Measurements from ENCODE around the gene NHEJ1. TPM values are rescaled to one million over a fixed set of nuclear protein-coding genes. Genes with fewer than 3 reads are reported as not detected.

Gene NHEJ1
- total and polyA plus RNA-seq, 2 of the 13 experiments (the other 11 are each of a cell fraction or from before 2014, with no cell fraction given) = 30.0 to 30.7 TPM

DNA sequence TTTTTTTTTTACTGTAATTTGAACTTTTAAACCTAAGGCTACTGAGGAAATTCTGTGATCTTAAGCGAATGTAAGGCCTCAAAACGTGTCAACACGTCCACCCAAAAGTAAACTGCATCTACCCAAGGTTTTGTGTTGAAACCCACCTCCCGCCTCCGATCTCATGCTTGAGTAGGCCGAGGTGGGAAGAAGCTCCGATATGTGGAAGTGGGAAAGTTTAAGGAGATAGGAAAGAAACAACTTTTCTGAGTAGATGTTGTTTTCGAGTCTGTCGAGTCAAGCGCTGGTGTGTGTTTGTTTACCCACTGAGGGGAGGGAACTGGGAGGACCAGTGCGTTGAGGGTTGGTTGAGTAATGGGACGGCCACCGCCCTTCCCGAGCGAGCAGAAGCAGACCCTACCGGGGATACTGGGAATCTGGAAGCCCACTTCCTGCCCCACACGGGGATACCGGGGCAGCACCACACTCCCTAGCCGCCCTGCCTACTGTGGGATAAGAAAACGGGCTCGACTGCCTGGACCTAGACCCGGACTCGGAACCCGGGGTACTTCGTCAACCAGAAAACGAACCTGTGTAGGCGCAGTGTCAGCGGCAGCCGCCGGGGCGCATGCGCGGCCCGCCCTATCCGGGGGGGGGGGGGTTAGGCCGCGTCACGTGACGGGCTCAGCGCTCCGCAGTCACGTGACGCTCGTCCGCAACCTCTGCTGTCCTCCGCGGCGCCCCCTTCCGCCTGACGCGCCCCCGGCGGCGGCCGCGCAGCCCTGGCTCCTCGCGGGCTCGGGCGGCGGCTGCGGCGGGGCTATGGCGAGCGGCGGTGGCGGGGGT is 17.1 kb upstream of the NHEJ1 start, which contains the start of gene RETREG2 (continued):
- TF ChIP-seq SIN3B (IDR thresholded peaks at IDR 0.05; ENCODE audit: low read length) = peak; percentile 63; the same call in 1 of the 2 replicates
- no peak for TF ChIP-seq ZNF761 (CRISPR knock-in tag; conservative IDR thresholded peaks at IDR 0.05)
- TF ChIP-seq REPIN1 (CRISPR knock-in tag; IDR thresholded peaks at IDR 0.05; ENCODE audit: borderline replicate concordance, low read depth) = 0 out of 2 replicates have a peak, but pooled peaks have one; percentile 37
- TF ChIP-seq SALL2 (CRISPR knock-in tag; IDR thresholded peaks at IDR 0.05) = no peak; the same call in 1 of the 2 replicates
- TF ChIP-seq NCOA1 (CRISPR knock-in tag; IDR thresholded peaks at IDR 0.05) = no peak
- TF ChIP-seq FOXM1 (CRISPR knock-in tag; IDR thresholded peaks at IDR 0.05) = no peak
- TF ChIP-seq, protein P1, sequence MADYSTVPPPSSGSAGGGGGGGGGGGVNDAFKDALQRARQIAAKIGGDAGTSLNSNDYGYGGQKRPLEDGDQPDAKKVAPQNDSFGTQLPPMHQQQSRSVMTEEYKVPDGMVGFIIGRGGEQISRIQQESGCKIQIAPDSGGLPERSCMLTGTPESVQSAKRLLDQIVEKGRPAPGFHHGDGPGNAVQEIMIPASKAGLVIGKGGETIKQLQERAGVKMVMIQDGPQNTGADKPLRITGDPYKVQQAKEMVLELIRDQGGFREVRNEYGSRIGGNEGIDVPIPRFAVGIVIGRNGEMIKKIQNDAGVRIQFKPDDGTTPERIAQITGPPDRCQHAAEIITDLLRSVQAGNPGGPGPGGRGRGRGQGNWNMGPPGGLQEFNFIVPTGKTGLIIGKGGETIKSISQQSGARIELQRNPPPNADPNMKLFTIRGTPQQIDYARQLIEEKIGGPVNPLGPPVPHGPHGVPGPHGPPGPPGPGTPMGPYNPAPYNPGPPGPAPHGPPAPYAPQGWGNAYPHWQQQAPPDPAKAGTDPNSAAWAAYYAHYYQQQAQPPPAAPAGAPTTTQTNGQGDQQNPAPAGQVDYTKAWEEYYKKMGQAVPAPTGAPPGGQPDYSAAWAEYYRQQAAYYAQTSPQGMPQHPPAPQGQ (CRISPR knock-in tag; IDR thresholded peaks at IDR 0.05; ENCODE audit: borderline replicate concordance) = no peak
- TF ChIP-seq ZMYM4 (CRISPR knock-in tag; IDR thresholded peaks at IDR 0.05) = peak; percentile 86
- TF ChIP-seq HCFC1 (IDR thresholded peaks at IDR 0.05; ENCODE audit: low read depth, low read length) = 0 out of 2 replicates have a peak, but pooled peaks have one; percentile 46
- TF ChIP-seq ZNF124 (CRISPR knock-in tag; IDR thresholded peaks at IDR 0.05) = no peak
- no peak for TF ChIP-seq SIX4 (CRISPR knock-in tag; IDR thresholded peaks at IDR 0.05)
- no peak for TF ChIP-seq ZNF282 (IDR thresholded peaks at IDR 0.05; ENCODE audit: partially characterized antibody)
- no peak for TF ChIP-seq ZFP36L2 (CRISPR knock-in tag; IDR thresholded peaks at IDR 0.05)
- TF ChIP-seq, protein P2, sequence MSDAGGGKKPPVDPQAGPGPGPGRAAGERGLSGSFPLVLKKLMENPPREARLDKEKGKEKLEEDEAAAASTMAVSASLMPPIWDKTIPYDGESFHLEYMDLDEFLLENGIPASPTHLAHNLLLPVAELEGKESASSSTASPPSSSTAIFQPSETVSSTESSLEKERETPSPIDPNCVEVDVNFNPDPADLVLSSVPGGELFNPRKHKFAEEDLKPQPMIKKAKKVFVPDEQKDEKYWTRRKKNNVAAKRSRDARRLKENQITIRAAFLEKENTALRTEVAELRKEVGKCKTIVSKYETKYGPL (CRISPR knock-in tag; IDR thresholded peaks at IDR 0.05) = no peak
- TF ChIP-seq ARID2 (CRISPR knock-in tag; IDR thresholded peaks at IDR 0.05; ENCODE audit: borderline replicate concordance) = no peak; the same call in 1 of the 2 replicates
- TF ChIP-seq SP1 (IDR thresholded peaks at IDR 0.05) = no peak
- TF ChIP-seq SP1 (CRISPR knock-in tag; IDR thresholded peaks at IDR 0.05) = no peak
- no peak for TF ChIP-seq KDM6A (CRISPR knock-in tag; IDR thresholded peaks at IDR 0.05; ENCODE audit: low read depth)
- no peak for TF ChIP-seq TARDBP (CRISPR knock-in tag; IDR thresholded peaks at IDR 0.05)
- TF ChIP-seq, protein P3, sequence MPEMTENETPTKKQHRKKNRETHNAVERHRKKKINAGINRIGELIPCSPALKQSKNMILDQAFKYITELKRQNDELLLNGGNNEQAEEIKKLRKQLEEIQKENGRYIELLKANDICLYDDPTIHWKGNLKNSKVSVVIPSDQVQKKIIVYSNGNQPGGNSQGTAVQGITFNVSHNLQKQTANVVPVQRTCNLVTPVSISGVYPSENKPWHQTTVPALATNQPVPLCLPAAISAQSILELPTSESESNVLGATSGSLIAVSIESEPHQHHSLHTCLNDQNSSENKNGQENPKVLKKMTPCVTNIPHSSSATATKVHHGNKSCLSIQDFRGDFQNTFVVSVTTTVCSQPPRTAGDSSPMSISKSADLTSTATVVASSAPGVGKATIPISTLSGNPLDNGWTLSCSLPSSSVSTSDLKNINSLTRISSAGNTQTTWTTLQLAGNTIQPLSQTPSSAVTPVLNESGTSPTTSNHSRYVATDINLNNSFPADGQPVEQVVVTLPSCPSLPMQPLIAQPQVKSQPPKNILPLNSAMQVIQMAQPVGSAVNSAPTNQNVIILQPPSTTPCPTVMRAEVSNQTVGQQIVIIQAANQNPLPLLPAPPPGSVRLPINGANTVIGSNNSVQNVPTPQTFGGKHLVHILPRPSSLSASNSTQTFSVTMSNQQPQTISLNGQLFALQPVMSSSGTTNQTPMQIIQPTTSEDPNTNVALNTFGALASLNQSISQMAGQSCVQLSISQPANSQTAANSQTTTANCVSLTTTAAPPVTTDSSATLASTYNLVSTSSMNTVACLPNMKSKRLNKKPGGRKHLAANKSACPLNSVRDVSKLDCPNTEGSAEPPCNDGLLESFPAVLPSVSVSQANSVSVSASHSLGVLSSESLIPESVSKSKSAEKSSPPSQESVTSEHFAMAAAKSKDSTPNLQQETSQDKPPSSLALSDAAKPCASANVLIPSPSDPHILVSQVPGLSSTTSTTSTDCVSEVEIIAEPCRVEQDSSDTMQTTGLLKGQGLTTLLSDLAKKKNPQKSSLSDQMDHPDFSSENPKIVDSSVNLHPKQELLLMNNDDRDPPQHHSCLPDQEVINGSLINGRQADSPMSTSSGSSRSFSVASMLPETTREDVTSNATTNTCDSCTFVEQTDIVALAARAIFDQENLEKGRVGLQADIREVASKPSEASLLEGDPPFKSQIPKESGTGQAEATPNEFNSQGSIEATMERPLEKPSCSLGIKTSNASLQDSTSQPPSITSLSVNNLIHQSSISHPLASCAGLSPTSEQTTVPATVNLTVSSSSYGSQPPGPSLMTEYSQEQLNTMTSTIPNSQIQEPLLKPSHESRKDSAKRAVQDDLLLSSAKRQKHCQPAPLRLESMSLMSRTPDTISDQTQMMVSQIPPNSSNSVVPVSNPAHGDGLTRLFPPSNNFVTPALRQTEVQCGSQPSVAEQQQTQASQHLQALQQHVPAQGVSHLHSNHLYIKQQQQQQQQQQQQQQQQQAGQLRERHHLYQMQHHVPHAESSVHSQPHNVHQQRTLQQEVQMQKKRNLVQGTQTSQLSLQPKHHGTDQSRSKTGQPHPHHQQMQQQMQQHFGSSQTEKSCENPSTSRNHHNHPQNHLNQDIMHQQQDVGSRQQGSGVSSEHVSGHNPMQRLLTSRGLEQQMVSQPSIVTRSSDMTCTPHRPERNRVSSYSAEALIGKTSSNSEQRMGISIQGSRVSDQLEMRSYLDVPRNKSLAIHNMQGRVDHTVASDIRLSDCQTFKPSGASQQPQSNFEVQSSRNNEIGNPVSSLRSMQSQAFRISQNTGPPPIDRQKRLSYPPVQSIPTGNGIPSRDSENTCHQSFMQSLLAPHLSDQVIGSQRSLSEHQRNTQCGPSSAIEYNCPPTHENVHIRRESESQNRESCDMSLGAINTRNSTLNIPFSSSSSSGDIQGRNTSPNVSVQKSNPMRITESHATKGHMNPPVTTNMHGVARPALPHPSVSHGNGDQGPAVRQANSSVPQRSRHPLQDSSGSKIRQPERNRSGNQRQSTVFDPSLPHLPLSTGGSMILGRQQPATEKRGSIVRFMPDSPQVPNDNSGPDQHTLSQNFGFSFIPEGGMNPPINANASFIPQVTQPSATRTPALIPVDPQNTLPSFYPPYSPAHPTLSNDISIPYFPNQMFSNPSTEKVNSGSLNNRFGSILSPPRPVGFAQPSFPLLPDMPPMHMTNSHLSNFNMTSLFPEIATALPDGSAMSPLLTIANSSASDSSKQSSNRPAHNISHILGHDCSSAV (CRISPR knock-in tag; IDR thresholded peaks at IDR 0.05; ENCODE audit: borderline replicate concordance) = peak; percentile 90

All from HepG2 (cell line).